Adipocyte (in vitro differentiated cells): ENCODE results near the gene ELMO1.

Source experiments
- DNase-seq: peaks from one replicate; pipeline ENCODE4 v3.0.0-alpha.2; 2015; ENCODE audit warnings: low read depth
- H3K27me3 ChIP-seq: replicated peaks from 2 replicates; pipeline ENCODE4 v1.7.0; 2013; ENCODE audit warnings: mild to moderate bottlenecking, low read length, moderate library complexity; ENCODE audit not compliant: control insufficient read depth, insufficient read depth
- H3K36me3 ChIP-seq: 2 replicates; pipeline ENCODE4 v1.7.0; 2013; ENCODE audit warnings: low read length, mild to moderate bottlenecking, moderate library complexity; ENCODE audit not compliant: control insufficient read depth, insufficient read depth, severe bottlenecking
- H3K4me1 ChIP-seq: 2 replicates; pipeline ENCODE4 v1.7.0; 2013; ENCODE audit warnings: mild to moderate bottlenecking, low read length, moderate library complexity; ENCODE audit not compliant: control insufficient read depth, insufficient read depth
- H3K4me3 ChIP-seq: 2 replicates; pipeline ENCODE4 v1.7.0; 2013; ENCODE audit warnings: mild to moderate bottlenecking, low read length, moderate library complexity
- H3K9ac ChIP-seq: 2 replicates; pipeline ENCODE4 v1.7.0; 2013; ENCODE audit warnings: mild to moderate bottlenecking, low read length, moderate library complexity
- H3K9me3 ChIP-seq: 2 replicates; pipeline ENCODE4 v1.7.0; 2013; ENCODE audit warnings: mild to moderate bottlenecking, low read length, moderate library complexity; ENCODE audit not compliant: control insufficient read depth

ELMO1 gene

GRCh38 chr7:36923943-36924436 is 524.7 kb downstream of the ELMO1 start:
- H3K27me3 ChIP-seq: no peaks in the 10 kb centered on the region
- no peak for DNase-seq
- no peaks in the 10 kb centered on the region for H3K4me1 ChIP-seq

GRCh38 chr7:36923185-36923584 is 525.5 kb downstream of the ELMO1 start:
- H3K4me1 ChIP-seq: no peaks in the 10 kb centered on the region
- H3K4me3 ChIP-seq: no peak overlapping the region
- H3K27me3 ChIP-seq: no peaks in the 10 kb centered on the region
- H3K9me3 ChIP-seq: peaks cover 15% of the 10 kb centered on the region
- H3K36me3 ChIP-seq: no peaks in the 10 kb centered on the region
- no peak overlapping the region for H3K9ac ChIP-seq
- DNase-seq: no peak

More at GRCh38 chr7:36923943-36924436, 524.7 kb downstream of the ELMO1 start:
- Histone ChIP-seq H3K36me3 (no peaks in the 10 kb centered on the region), H3K4me3 (no peak overlapping the region), H3K9me3 (peaks cover 19% of the 10 kb centered on the region), H3K9ac (no peak overlapping the region)

- no peak for DNase-seq
These were observed 528.2 kb downstream of the ELMO1 start for GRCh38 chr7:36920433-36920832.

GRCh38 chr7:36919738-36920137 is 528.9 kb downstream of the ELMO1 start:
- no peak overlapping the region for H3K4me3 ChIP-seq
- no peaks in the 10 kb centered on the region for H3K27me3 ChIP-seq
- H3K9me3 ChIP-seq: peaks cover 10% of the 10 kb centered on the region
- DNase-seq: no peak
- no peak overlapping the region for H3K9ac ChIP-seq
- no peaks in the 10 kb centered on the region for H3K36me3 ChIP-seq
- no peaks in the 10 kb centered on the region for H3K4me1 ChIP-seq

More at GRCh38 chr7:36920433-36920832, 528.2 kb downstream of the ELMO1 start:
- Histone ChIP-seq H3K4me1 (no peaks in the 10 kb centered on the region), H3K4me3 (no peak overlapping the region), H3K9ac (no peak overlapping the region), H3K9me3 (peaks cover 10% of the 10 kb centered on the region), H3K27me3 (no peaks in the 10 kb centered on the region), H3K36me3 (no peaks in the 10 kb centered on the region)

- Histone ChIP-seq H3K9ac (no peak overlapping the region), H3K27me3 (no peaks in the 10 kb centered on the region), H3K9me3 (peaks cover 10% of the 10 kb centered on the region), H3K4me1 (no peaks in the 10 kb centered on the region), H3K4me3 (no peak overlapping the region), H3K36me3 (no peaks in the 10 kb centered on the region)
- no peak for DNase-seq
These were observed 530.1 kb downstream of the ELMO1 start for GRCh38 chr7:36918591-36918990.

GRCh38 chr7:36916619-36917018 is 532.0 kb downstream of the ELMO1 start:
- H3K27me3 ChIP-seq: no peaks in the 10 kb centered on the region
- H3K4me1 ChIP-seq: no peaks in the 10 kb centered on the region
- H3K9ac ChIP-seq: no peak overlapping the region
- no peak overlapping the region for H3K4me3 ChIP-seq
- DNase-seq: no peak
- no peaks in the 10 kb centered on the region for H3K36me3 ChIP-seq
- peaks cover 8% of the 10 kb centered on the region for H3K9me3 ChIP-seq

- no peak overlapping the region for H3K9ac ChIP-seq
- no peaks in the 10 kb centered on the region for H3K27me3 ChIP-seq
- no peaks in the 10 kb centered on the region for H3K36me3 ChIP-seq
- H3K9me3 ChIP-seq: peaks cover 3% of the 10 kb centered on the region
- DNase-seq: no peak
- H3K4me1 ChIP-seq: no peaks in the 10 kb centered on the region
- H3K4me3 ChIP-seq: no peak overlapping the region
These were observed 532.5 kb downstream of the ELMO1 start for GRCh38 chr7:36916116-36916515.

GRCh38 chr7:36911788-36912187 is 536.9 kb downstream of the ELMO1 start:
- H3K9me3 ChIP-seq: no peaks in the 10 kb centered on the region
- no peaks in the 10 kb centered on the region for H3K27me3 ChIP-seq
- DNase-seq: no peak
- H3K4me1 ChIP-seq: no peaks in the 10 kb centered on the region
- H3K4me3 ChIP-seq: no peak overlapping the region
- no peaks in the 10 kb centered on the region for H3K36me3 ChIP-seq
- H3K9ac ChIP-seq: no peak overlapping the region

GRCh38 chr7:36910859-36911258 is 537.8 kb downstream of the ELMO1 start:
- no peaks in the 10 kb centered on the region for H3K4me1 ChIP-seq
- no peak overlapping the region for H3K9ac ChIP-seq
- H3K4me3 ChIP-seq: no peak overlapping the region
- H3K9me3 ChIP-seq: no peaks in the 10 kb centered on the region
- no peaks in the 10 kb centered on the region for H3K27me3 ChIP-seq
- no peak for DNase-seq
- H3K36me3 ChIP-seq: no peaks in the 10 kb centered on the region

GRCh38 chr7:36910401-36910800 is 538.3 kb downstream of the ELMO1 start:
- no peaks in the 10 kb centered on the region for H3K4me1 ChIP-seq
- H3K4me3 ChIP-seq: no peak overlapping the region
- H3K36me3 ChIP-seq: no peaks in the 10 kb centered on the region
- DNase-seq: no peak
- no peak overlapping the region for H3K9ac ChIP-seq
- no peaks in the 10 kb centered on the region for H3K27me3 ChIP-seq
- H3K9me3 ChIP-seq: no peaks in the 10 kb centered on the region

GRCh38 chr7:36906956-36907635 is 541.6 kb downstream of the ELMO1 start:
- Histone ChIP-seq H3K4me3 (no peak overlapping the region), H3K4me1 (no peaks in the 10 kb centered on the region), H3K9me3 (no peaks in the 10 kb centered on the region), H3K36me3 (no peaks in the 10 kb centered on the region), H3K9ac (no peak overlapping the region), H3K27me3 (no peaks in the 10 kb centered on the region)
- DNase-seq: no peak

GRCh38 chr7:36906448-36906847 is 542.2 kb downstream of the ELMO1 start:
- Histone ChIP-seq H3K36me3 (no peaks in the 10 kb centered on the region), H3K4me3 (no peak overlapping the region), H3K4me1 (no peaks in the 10 kb centered on the region), H3K9ac (no peak overlapping the region), H3K9me3 (no peaks in the 10 kb centered on the region), H3K27me3 (no peaks in the 10 kb centered on the region)
- DNase-seq: no peak
